Mucosa of stomach (tissue), 1 donor: ENCODE data around the gene ADAMTS1.

ENCODE experiments used
- H3K27me3 ChIP-seq: one replicate; pipeline ENCODE4 v1.7.0; 2013; ENCODE audit warnings: mild to moderate bottlenecking, low read length; ENCODE audit not compliant: control insufficient read depth, insufficient read depth
- H3K36me3 ChIP-seq: one replicate; pipeline ENCODE4 v1.7.0; 2013; ENCODE audit warnings: low read length; ENCODE audit not compliant: control insufficient read depth, insufficient read depth
- H3K4me1 ChIP-seq: one replicate; pipeline ENCODE4 v1.7.0; 2013; ENCODE audit warnings: mild to moderate bottlenecking, low read length; ENCODE audit not compliant: control insufficient read depth, insufficient read depth
- H3K4me3 ChIP-seq: one replicate; pipeline ENCODE4 v1.7.0; 2013; ENCODE audit warnings: low read length
- H3K9ac ChIP-seq: one replicate; pipeline ENCODE4 v1.7.0; 2013; ENCODE audit warnings: mild to moderate bottlenecking, low read length, moderate library complexity
- H3K9me3 ChIP-seq: one replicate; pipeline ENCODE4 v1.7.0; 2013; ENCODE audit warnings: mild to moderate bottlenecking, low read length, moderate library complexity; ENCODE audit not compliant: control insufficient read depth
- donor health status: Pancreatic carcinoma.

ADAMTS1 gene

GRCh38 chr21:26832546-26832945, 12.7 kb downstream of the ADAMTS1 start:
- H3K4me3 ChIP-seq, result no peak overlapping the region
- no peaks in the 10 kb centered on the region for H3K4me1 ChIP-seq
- H3K27me3 ChIP-seq, result no peaks in the 10 kb centered on the region
- H3K9ac ChIP-seq, result no peak overlapping the region
- H3K36me3 ChIP-seq, result no peaks in the 10 kb centered on the region
- H3K9me3 ChIP-seq, result no peaks in the 10 kb centered on the region

DNA sequence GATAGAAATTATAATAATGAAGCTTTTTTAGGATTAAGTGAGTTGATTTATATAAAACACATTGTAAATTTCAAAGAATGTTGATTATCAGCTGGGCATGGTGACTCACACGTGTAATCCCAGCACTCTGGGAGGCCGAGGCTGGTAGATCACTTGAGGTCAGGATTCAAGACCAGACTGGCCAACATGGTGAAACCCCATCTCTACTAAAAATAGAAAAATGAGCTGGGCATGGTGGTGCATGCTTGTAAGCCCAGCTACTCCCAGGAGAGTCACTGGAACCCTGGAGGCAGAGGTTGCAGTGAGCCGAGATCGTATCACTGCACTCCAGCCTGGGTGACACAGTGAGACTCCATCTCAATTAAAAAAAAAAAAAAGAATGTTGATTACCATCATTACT, 18.4 kb downstream of the ADAMTS1 start:
- Histone ChIP-seq H3K9me3 (no peaks in the 10 kb centered on the region), H3K9ac (no peak overlapping the region), H3K4me3 (no peak overlapping the region), H3K36me3 (no peaks in the 10 kb centered on the region), H3K27me3 (no peaks in the 10 kb centered on the region), H3K4me1 (no peaks in the 10 kb centered on the region)

DNA sequence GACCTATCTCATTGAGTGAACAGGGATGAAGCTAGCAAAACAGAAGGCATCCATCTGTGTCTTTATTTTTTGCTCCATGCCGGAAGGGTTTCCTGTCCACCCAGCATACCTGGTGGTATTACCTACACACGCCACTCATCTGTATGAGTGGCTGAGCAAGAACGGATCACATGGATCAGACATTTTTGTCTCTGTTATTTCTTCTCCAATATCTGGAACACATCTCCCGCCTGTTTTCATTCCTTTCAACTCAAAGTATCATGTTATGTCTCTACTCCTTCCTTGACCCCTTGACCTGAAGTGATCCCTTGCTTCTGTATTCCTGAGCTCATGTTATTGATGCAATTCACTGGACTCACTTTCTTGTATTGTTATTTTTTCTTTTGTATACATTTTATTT, 24.7 kb downstream of the ADAMTS1 start:
- Histone ChIP-seq H3K4me1 (no peaks in the 10 kb centered on the region), H3K9me3 (no peaks in the 10 kb centered on the region), H3K27me3 (no peaks in the 10 kb centered on the region), H3K9ac (no peak overlapping the region), H3K4me3 (no peak overlapping the region), H3K36me3 (no peaks in the 10 kb centered on the region)

DNA sequence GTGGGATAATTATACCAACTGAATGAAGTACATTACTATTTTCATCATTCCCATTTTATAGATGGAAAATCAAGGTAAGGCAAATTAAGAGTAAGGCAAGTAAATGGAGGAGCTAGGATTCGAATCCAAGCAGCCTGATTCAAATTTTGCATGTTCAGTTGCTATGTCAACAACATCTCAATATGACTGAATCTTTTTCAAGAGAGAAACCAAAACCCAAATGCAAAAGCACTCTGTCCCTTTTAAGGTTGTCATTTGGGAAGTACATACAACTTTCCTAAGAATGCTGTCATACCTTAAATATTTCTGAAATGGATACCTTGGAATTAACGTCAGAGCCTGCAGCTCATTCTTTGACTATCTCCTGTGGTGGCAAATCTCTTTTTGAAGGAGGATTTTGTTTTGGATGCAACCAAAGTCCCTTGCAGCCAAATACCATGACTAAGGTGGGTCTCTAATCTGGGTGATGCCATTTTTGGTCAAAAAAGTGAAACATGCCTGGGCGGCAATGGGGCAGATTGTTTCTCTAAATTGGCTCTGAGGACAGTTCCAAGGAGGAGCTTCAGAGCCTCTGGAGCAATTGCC, 25.4 kb downstream of the ADAMTS1 start:
- Histone ChIP-seq H3K4me1 (no peaks in the 10 kb centered on the region), H3K36me3 (no peaks in the 10 kb centered on the region), H3K27me3 (no peaks in the 10 kb centered on the region), H3K9ac (no peak overlapping the region), H3K9me3 (no peaks in the 10 kb centered on the region), H3K4me3 (no peak overlapping the region)

DNA sequence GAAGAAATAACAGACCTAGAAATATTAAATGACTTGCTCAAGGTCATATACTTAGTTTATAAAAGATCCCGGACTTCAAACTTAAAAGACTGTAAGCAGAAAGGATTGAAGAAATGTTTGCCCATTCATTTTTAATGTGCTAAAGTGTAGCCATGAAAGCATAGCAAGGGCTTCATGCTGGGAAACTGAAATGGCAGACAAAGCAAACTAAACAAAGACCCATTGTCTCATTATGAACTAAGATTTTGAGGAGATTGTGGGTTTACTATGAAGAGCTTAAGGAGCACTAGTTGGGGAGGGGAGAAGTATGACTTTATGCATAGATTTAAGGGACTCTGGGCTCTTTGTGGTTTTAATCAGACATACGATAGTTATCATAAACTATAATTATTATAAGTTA, 26.3 kb downstream of the ADAMTS1 start:
- H3K4me3 ChIP-seq, result no peak overlapping the region
- no peaks in the 10 kb centered on the region for H3K36me3 ChIP-seq
- no peaks in the 10 kb centered on the region for H3K9me3 ChIP-seq
- no peaks in the 10 kb centered on the region for H3K4me1 ChIP-seq
- H3K27me3 ChIP-seq, result no peaks in the 10 kb centered on the region
- H3K9ac ChIP-seq, result no peak overlapping the region

GRCh38 chr21:26815197-26815596, 30.0 kb downstream of the ADAMTS1 start:
- H3K4me3 ChIP-seq, result no peak overlapping the region
- H3K27me3 ChIP-seq, result no peaks in the 10 kb centered on the region
- no peak overlapping the region for H3K9ac ChIP-seq
- no peaks in the 10 kb centered on the region for H3K36me3 ChIP-seq
- no peaks in the 10 kb centered on the region for H3K9me3 ChIP-seq
- no peaks in the 10 kb centered on the region for H3K4me1 ChIP-seq

GRCh38 chr21:26814386-26814785, 30.8 kb downstream of the ADAMTS1 start:
- Histone ChIP-seq H3K4me1 (no peaks in the 10 kb centered on the region), H3K9ac (no peak overlapping the region), H3K27me3 (no peaks in the 10 kb centered on the region), H3K36me3 (no peaks in the 10 kb centered on the region), H3K4me3 (no peak overlapping the region), H3K9me3 (no peaks in the 10 kb centered on the region)

GRCh38 chr21:26813426-26813998, 31.7 kb downstream of the ADAMTS1 start:
- Histone ChIP-seq H3K4me1 (no peaks in the 10 kb centered on the region), H3K27me3 (no peaks in the 10 kb centered on the region), H3K36me3 (no peaks in the 10 kb centered on the region), H3K9ac (no peak overlapping the region), H3K4me3 (no peak overlapping the region), H3K9me3 (no peaks in the 10 kb centered on the region)

GRCh38 chr21:26812173-26812572, 33.0 kb downstream of the ADAMTS1 start:
- Histone ChIP-seq H3K27me3 (no peaks in the 10 kb centered on the region), H3K9me3 (no peaks in the 10 kb centered on the region), H3K36me3 (no peaks in the 10 kb centered on the region), H3K4me1 (no peaks in the 10 kb centered on the region), H3K9ac (no peak overlapping the region), H3K4me3 (no peak overlapping the region)

GRCh38 chr21:26811482-26811881, 33.7 kb downstream of the ADAMTS1 start:
- no peak overlapping the region for H3K4me3 ChIP-seq
- H3K9ac ChIP-seq, result no peak overlapping the region
- H3K9me3 ChIP-seq, result no peaks in the 10 kb centered on the region
- no peaks in the 10 kb centered on the region for H3K27me3 ChIP-seq
- H3K4me1 ChIP-seq, result no peaks in the 10 kb centered on the region
- no peaks in the 10 kb centered on the region for H3K36me3 ChIP-seq

- Histone ChIP-seq H3K27me3 (no peaks in the 10 kb centered on the region), H3K4me3 (no peak overlapping the region), H3K4me1 (no peaks in the 10 kb centered on the region), H3K9ac (no peak overlapping the region), H3K36me3 (no peaks in the 10 kb centered on the region), H3K9me3 (no peaks in the 10 kb centered on the region)
Observed at GRCh38 chr21:26810676-26811415, 34.4 kb downstream of the ADAMTS1 start.

- Histone ChIP-seq H3K4me1 (no peaks in the 10 kb centered on the region), H3K9ac (no peak overlapping the region), H3K9me3 (no peaks in the 10 kb centered on the region), H3K36me3 (no peaks in the 10 kb centered on the region), H3K27me3 (no peaks in the 10 kb centered on the region), H3K4me3 (no peak overlapping the region)
Observed at GRCh38 chr21:26810266-26810665, 34.9 kb downstream of the ADAMTS1 start.
